Measurements from ENCODE around the gene LRRC4B. TPM values are rescaled to one million over a fixed set of nuclear protein-coding genes. Genes with fewer than 3 reads are reported as not detected.

The LRRC4B gene
- total RNA-seq, 1 donor from 2014 or later: 4.6 TPM

DNA sequence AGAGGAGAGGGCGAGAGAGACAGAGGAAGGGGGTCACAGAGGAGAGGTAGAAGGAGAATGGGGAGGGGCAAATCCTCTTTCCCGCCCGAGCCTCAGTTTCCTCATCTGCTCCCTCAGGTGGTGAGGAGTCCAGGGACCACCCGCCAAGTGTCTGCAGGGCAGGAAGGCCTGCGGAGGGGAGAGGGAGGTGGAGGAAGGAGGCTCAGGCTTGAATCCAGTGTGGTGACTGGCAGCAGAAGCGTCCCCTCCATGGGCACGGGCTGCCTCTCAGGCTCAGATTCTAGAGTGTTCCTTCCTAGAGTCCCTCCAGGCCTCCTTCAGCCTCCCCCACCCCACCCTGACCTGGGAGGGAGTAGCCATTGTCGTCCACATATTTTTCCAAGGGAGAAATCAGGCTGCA is 75.1 kb downstream of the LRRC4B start:
- ATAC-seq (no peak), DNase-seq (peak; percentile 36)
- Histone ChIP-seq H3K27me3 (no peaks in the 10 kb centered on the region), H3K27ac (no peak overlapping the region), H3K9me3 (no peaks in the 10 kb centered on the region), H3K4me3 (no peak overlapping the region), H3K36me3 (no peaks in the 10 kb centered on the region), H3K4me1 (no peaks in the 10 kb centered on the region)
- intact Hi-C loops (cut with DNase I): no loop called here
- TF ChIP-seq, protein P1, sequence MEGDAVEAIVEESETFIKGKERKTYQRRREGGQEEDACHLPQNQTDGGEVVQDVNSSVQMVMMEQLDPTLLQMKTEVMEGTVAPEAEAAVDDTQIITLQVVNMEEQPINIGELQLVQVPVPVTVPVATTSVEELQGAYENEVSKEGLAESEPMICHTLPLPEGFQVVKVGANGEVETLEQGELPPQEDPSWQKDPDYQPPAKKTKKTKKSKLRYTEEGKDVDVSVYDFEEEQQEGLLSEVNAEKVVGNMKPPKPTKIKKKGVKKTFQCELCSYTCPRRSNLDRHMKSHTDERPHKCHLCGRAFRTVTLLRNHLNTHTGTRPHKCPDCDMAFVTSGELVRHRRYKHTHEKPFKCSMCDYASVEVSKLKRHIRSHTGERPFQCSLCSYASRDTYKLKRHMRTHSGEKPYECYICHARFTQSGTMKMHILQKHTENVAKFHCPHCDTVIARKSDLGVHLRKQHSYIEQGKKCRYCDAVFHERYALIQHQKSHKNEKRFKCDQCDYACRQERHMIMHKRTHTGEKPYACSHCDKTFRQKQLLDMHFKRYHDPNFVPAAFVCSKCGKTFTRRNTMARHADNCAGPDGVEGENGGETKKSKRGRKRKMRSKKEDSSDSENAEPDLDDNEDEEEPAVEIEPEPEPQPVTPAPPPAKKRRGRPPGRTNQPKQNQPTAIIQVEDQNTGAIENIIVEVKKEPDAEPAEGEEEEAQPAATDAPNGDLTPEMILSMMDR (IDR thresholded peaks at IDR 0.05): no peak

DNA sequence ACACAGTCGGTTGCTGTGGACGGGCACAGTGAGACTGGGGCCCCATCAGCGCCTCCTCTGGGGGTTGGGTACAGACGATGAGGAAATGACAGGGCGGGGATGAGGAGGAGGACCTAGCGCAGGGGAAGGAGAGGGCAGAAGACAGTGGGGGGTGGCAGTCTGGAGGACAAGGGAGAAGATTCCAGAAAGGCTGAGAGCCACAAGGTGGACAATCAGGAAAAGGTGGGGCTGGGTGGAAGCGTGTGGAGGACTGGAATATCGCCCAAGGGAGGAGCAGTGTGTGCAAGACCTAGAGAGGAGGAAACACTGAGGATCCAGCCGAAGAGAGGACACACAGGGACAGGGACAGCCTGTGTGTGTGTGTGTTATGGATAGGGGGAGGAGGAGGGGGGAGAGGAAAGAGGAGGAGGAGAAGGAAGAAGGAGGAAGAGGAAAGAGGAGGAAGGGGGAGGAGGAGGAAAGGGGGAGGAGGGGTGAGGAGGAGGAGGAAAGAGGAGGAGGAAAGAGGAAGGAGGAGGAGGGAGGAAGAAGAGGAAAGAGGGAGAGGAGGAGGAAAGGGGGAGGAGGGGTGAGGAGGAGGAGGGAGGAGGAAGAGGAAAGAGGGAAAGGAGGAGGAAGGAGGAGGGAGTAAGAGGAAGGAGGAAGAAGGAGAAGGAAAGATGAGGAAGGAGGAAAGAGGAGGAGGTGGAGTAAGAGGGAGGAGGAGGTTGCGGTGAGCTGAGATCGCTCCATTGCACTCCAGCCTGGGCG is 75.8 kb downstream of the LRRC4B start:
- ATAC-seq: peak; percentile 66
- Histone ChIP-seq H3K9me3 (no peaks in the 10 kb centered on the region), H3K27me3 (no peaks in the 10 kb centered on the region), H3K4me3 (no peak overlapping the region), H3K36me3 (no peaks in the 10 kb centered on the region), H3K4me1 (no peaks in the 10 kb centered on the region), H3K27ac (no peak overlapping the region)
- intact Hi-C loops (cut with DNase I): no loop called here
- peak; percentile 56 for DNase-seq
- TF ChIP-seq, protein P1 (IDR thresholded peaks at IDR 0.05): no peak

DNA sequence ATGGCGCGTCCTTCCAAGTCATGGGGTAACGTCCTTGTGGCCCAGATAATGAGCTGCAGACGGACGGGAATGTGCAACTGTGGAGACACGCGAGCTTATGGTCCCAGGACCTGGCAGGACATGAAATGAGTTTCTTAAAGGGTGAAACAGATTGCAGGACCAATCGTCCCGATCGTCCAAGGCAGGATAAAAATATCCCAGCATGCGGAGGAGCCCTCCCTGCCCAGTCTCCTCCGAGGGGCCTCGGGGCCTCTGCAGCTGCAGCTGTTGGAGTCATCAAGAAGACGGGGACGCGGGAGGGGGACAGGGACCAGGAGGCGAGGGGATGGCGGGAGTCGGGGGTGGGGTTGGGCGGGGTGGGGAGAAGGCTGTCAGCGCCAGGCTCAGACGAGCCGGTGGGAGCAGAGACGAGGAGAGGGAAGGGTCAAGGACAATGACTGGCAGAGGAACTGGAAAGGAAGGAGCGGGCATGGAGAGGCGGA is 77.2 kb downstream of the LRRC4B start:
- Histone ChIP-seq H3K9me3 (no peaks in the 10 kb centered on the region), H3K36me3 (no peaks in the 10 kb centered on the region), H3K4me1 (no peaks in the 10 kb centered on the region), H3K4me3 (no peak overlapping the region), H3K27me3 (no peaks in the 10 kb centered on the region), H3K27ac (no peak overlapping the region)
- intact Hi-C loops (cut with DNase I): no loop called here
- TF ChIP-seq, protein P1 (IDR thresholded peaks at IDR 0.05): no peak
- DNase-seq (peak; percentile 57), ATAC-seq (no peak)

DNA sequence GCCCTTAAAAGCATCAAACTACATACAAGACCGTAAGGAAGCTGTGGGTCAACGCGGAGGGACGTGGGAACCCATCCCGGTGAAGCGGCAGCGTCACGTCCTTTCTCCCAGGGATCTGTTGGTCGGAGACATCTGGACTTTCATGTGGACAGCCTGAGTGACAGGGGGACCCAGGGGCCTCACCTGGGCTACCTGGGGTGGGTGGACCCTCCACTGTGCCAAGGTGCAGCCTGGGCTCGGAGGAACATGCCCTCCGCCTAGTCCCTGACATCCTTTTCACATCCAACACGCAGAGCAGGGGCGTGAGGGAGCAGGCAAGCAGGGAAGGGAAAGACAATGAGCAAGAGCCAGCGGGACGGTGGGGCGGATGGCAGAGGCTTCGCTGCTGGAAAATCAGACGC is 77.8 kb downstream of the LRRC4B start:
- no peaks in the 10 kb centered on the region for H3K9me3 ChIP-seq
- peak; percentile 52 for DNase-seq
- H3K4me3 ChIP-seq: no peak overlapping the region
- ATAC-seq: no peak
- H3K27me3 ChIP-seq: no peaks in the 10 kb centered on the region
- intact Hi-C loops (cut with DNase I): no loop called here
- H3K27ac ChIP-seq: no peak overlapping the region
- TF ChIP-seq, protein P1 (IDR thresholded peaks at IDR 0.05): no peak
- H3K36me3 ChIP-seq: no peaks in the 10 kb centered on the region
- no peaks in the 10 kb centered on the region for H3K4me1 ChIP-seq

DNA sequence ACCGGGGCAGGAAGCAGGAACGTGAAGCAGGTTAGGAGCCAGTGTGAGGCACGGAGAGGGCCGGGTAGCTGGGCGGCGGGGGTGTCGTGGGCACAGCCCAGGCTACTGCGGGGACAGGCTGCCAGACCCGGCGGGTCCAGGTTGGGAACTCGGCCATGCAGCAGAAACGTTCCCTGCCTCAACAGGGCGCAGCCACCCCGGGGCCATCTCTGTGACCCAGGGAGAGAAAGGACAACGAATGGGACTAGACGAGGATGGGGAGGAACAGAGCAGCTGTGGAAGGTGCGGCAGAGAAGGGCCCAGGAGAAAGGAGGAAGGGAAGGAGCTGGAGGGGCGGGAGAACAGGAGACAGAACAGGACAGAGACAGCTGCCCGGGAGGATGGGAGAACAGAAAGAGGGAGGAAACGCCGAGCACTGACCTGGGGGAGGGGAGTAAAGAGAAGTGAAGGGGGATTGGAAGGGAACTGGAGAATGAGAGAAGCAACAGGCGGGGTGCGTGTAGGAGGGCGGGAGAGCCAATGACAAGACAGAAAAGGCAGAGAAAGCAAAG is 78.7 kb downstream of the LRRC4B start:
- peak; percentile 39 for ATAC-seq

More for the DNA sequence above, 78.7 kb downstream of the LRRC4B start:
- TF ChIP-seq, protein P1 (IDR thresholded peaks at IDR 0.05): no peak
- Histone ChIP-seq H3K4me1 (no peaks in the 10 kb centered on the region), H3K27ac (no peak overlapping the region), H3K36me3 (peaks cover 3% of the 10 kb centered on the region), H3K4me3 (no peak overlapping the region), H3K27me3 (no peaks in the 10 kb centered on the region), H3K9me3 (no peaks in the 10 kb centered on the region)
- intact Hi-C loops (cut with DNase I): no loop called here
- DNase-seq: peak; percentile 57
